PC-9 (cell line): Measurements from ENCODE around the gene BACH2.

Experiments
- EZH2 ChIP-seq: fragments of 200-600 bp; sonication (generic); IDR thresholded peaks from 2 replicates; pipeline ENCODE4 v1.8.0; 2017; ENCODE audit warnings: antibody characterized with exemption, low read depth
- TF ChIP-seq, protein P1 (sequence below): fragments of 200-600 bp; sonication (generic); conservative IDR thresholded peaks from 2 replicates; pipeline ENCODE4 v1.6.1; 2017; ENCODE audit warnings: mixed run types, antibody characterized with exemption, mild to moderate bottlenecking, moderate library complexity

DNA sequence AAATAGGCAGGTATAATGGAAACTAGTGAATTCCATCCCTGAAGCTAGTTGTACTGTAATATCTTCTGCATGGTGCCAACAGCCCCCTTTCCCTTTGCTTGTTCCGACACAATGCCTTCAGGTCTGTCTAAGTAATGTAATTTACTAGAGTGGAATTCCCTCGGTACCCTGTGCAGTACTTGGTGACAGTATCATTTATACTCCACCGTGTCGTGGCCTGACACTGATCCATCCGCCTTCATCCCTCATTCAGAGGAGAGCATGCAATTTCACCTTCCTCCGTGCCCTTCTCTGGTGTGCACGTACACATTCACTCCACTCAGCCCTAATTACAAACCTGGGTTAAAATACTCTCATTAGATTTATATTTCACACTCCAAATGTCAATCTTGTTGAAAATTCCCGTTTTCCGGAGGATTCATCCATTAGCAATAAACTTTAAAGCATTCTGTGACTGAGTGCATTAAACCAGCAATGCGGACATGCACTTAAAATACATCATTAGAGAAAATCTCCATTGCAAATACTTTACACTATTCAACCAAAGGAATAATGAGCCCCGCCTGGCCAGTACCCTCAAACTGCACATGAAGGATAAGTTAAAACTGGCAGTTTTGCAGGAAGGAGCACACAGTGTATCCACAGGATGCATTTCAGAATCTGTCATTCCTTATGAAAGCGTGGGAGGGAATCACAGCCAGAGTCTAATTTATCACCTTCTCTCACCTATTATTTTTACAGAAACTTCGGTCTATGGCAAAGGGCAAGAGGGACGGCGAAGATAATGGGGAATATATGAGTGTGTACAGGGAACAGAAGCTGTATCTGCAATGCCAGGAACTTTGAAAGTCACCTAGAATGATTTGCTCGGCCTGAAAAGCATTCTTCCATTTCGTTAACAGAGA is 219.9 kb downstream of the BACH2 start:
- TF ChIP-seq, protein P1, sequence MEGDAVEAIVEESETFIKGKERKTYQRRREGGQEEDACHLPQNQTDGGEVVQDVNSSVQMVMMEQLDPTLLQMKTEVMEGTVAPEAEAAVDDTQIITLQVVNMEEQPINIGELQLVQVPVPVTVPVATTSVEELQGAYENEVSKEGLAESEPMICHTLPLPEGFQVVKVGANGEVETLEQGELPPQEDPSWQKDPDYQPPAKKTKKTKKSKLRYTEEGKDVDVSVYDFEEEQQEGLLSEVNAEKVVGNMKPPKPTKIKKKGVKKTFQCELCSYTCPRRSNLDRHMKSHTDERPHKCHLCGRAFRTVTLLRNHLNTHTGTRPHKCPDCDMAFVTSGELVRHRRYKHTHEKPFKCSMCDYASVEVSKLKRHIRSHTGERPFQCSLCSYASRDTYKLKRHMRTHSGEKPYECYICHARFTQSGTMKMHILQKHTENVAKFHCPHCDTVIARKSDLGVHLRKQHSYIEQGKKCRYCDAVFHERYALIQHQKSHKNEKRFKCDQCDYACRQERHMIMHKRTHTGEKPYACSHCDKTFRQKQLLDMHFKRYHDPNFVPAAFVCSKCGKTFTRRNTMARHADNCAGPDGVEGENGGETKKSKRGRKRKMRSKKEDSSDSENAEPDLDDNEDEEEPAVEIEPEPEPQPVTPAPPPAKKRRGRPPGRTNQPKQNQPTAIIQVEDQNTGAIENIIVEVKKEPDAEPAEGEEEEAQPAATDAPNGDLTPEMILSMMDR, result no peak
- no peak for TF ChIP-seq EZH2
